Osteoblast (primary cell): ENCODE results near the gene FAM83D. TPM values are rescaled to one million over a fixed set of nuclear protein-coding genes. Genes with fewer than 3 reads are reported as not detected.
A peak's percentile ranks its signal among the peaks of the same experiment; 100 is the strongest.

Experiments used
- DNase-seq: peaks from one replicate; pipeline ENCODE4 v3.0.0; 2011; ENCODE audit warnings: low spot score, mixed read lengths; ENCODE audit not compliant: insufficient read length; ENCODE audit errors: missing footprints
- H2AFZ ChIP-seq: 2 replicates; pipeline ENCODE4 v1.6.0; 2011; ENCODE audit warnings: mild to moderate bottlenecking, low read length
- H3K27ac ChIP-seq: 2 replicates; pipeline ENCODE4 v1.5.1; 2011; ENCODE audit warnings: mild to moderate bottlenecking, low read depth, low read length, moderate library complexity
- H3K27me3 ChIP-seq: 2 replicates; pipeline ENCODE4 v1.6.0; 2012; ENCODE audit warnings: mild to moderate bottlenecking, control low read depth, inconsistent platforms, low read length, moderate library complexity; ENCODE audit not compliant: insufficient read depth
- H3K36me3 ChIP-seq: 2 replicates; pipeline ENCODE4 v1.5.1; 2011; ENCODE audit warnings: mild to moderate bottlenecking, low read length, control low read depth, moderate library complexity; ENCODE audit not compliant: insufficient read depth
- H3K4me1 ChIP-seq: 2 replicates; pipeline ENCODE4 v1.5.1; 2011; ENCODE audit warnings: mild to moderate bottlenecking, low read length, control low read depth, moderate library complexity; ENCODE audit not compliant: insufficient read depth
- H3K4me2 ChIP-seq: 2 replicates; pipeline ENCODE4 v1.6.0; 2011; ENCODE audit warnings: mild to moderate bottlenecking, low read length; ENCODE audit not compliant: insufficient read depth
- H3K4me3 ChIP-seq: fragments of 200-600 bp; sonication (generic); 3 replicates; pipeline ENCODE4 v1.5.1; 2012; ENCODE audit warnings: mild to moderate bottlenecking, low read length, inconsistent platforms; ENCODE audit not compliant: insufficient read depth
- H3K79me2 ChIP-seq: 2 replicates; pipeline ENCODE4 v1.6.0; 2012; ENCODE audit warnings: mild to moderate bottlenecking, low read length, control low read depth, inconsistent platforms; ENCODE audit not compliant: insufficient read depth
- H3K9me3 ChIP-seq: 2 replicates; pipeline ENCODE4 v1.5.1; 2011; ENCODE audit warnings: low read depth, low read length, control low read depth
- H4K20me1 ChIP-seq: 2 replicates; pipeline ENCODE4 v1.6.0; 2012; ENCODE audit warnings: mild to moderate bottlenecking, low read length, control low read depth; ENCODE audit not compliant: insufficient read depth
- CTCF ChIP-seq: IDR thresholded peaks from 2 replicates; pipeline ENCODE4 v1.5.1; 2011; ENCODE audit warnings: mild to moderate bottlenecking, low read depth, low read length, moderate library complexity; ENCODE audit errors: extremely low read depth
- total RNA-seq: library from RNA; depleted of rRNA; stranded (reverse); fragments of >200 nt; gene quantifications from 2 replicates; pipeline ENCODE4 v1.2.3, GENCODE V29; 2012

Gene FAM83D
- total RNA-seq, 1 donor, result 2.2 TPM

GRCh38 chr20:38937978-38938473, 11.8 kb downstream of the FAM83D start:
- no peak overlapping the region for H3K27ac ChIP-seq
- H3K4me2 ChIP-seq, result no peak overlapping the region
- no peak overlapping the region for H2AFZ ChIP-seq
- no peaks in the 10 kb centered on the region for H3K27me3 ChIP-seq
- H4K20me1 ChIP-seq, result peaks cover 3% of the 10 kb centered on the region
- DNase-seq, result no peak
- H3K4me3 ChIP-seq, result no peak overlapping the region
- peaks cover 91% of the 10 kb centered on the region for H3K79me2 ChIP-seq
- peaks cover 19% of the 10 kb centered on the region for H3K36me3 ChIP-seq
- peaks cover 11% of the 10 kb centered on the region for H3K4me1 ChIP-seq
- no peak for TF ChIP-seq CTCF
- H3K9me3 ChIP-seq, result no peaks in the 10 kb centered on the region

GRCh38 chr20:38939686-38940085, 13.5 kb downstream of the FAM83D start:
- peaks cover 3% of the 10 kb centered on the region for H4K20me1 ChIP-seq
- H3K4me3 ChIP-seq, result no peak overlapping the region
- H3K36me3 ChIP-seq, result peaks cover 28% of the 10 kb centered on the region
- no peak for DNase-seq
- H3K4me1 ChIP-seq, result peaks cover 8% of the 10 kb centered on the region
- H3K4me2 ChIP-seq, result no peak overlapping the region
- H3K9me3 ChIP-seq, result no peaks in the 10 kb centered on the region
- no peak overlapping the region for H3K27ac ChIP-seq
- H3K79me2 ChIP-seq, result peaks cover 83% of the 10 kb centered on the region
- TF ChIP-seq CTCF, result no peak
- H2AFZ ChIP-seq, result no peak overlapping the region
- no peaks in the 10 kb centered on the region for H3K27me3 ChIP-seq

- Histone ChIP-seq H3K4me1 (peaks cover 5% of the 10 kb centered on the region), H4K20me1 (peaks cover 3% of the 10 kb centered on the region), H3K4me3 (no peak overlapping the region), H3K27ac (no peak overlapping the region), H2AFZ (peak overlapping the region; percentile 91), H3K36me3 (peaks cover 28% of the 10 kb centered on the region), H3K4me2 (no peak overlapping the region), H3K79me2 (peaks cover 77% of the 10 kb centered on the region), H3K9me3 (no peaks in the 10 kb centered on the region), H3K27me3 (no peaks in the 10 kb centered on the region)
- no peak for DNase-seq
- no peak for TF ChIP-seq CTCF
Observed at GRCh38 chr20:38940644-38941043, 14.4 kb downstream of the FAM83D start.

GRCh38 chr20:38941726-38942389, 15.6 kb downstream of the FAM83D start:
- Histone ChIP-seq H3K27me3 (no peaks in the 10 kb centered on the region), H3K79me2 (peaks cover 67% of the 10 kb centered on the region), H3K27ac (no peak overlapping the region)

More at GRCh38 chr20:38941726-38942389, 15.6 kb downstream of the FAM83D start:
- H3K36me3 ChIP-seq, result peaks cover 30% of the 10 kb centered on the region
- no peaks in the 10 kb centered on the region for H3K9me3 ChIP-seq
- no peak for DNase-seq
- no peak for TF ChIP-seq CTCF
- no peak overlapping the region for H3K4me2 ChIP-seq
- H4K20me1 ChIP-seq, result peaks cover 3% of the 10 kb centered on the region
- H2AFZ ChIP-seq, result peak overlapping the region; percentile 91
- H3K4me1 ChIP-seq, result no peaks in the 10 kb centered on the region
- H3K4me3 ChIP-seq, result no peak overlapping the region
